ENCODE data around the gene RALGPS2. TPM values are rescaled to one million over a fixed set of nuclear protein-coding genes. Genes with fewer than 3 reads are reported as not detected.

The RALGPS2 gene
- total and polyA plus RNA-seq, 9 of the 15 experiments (the other 6 are each of a cell fraction or from before 2014, with no cell fraction given): 0.28 to 6.5 (median 2.6) TPM

DNA sequence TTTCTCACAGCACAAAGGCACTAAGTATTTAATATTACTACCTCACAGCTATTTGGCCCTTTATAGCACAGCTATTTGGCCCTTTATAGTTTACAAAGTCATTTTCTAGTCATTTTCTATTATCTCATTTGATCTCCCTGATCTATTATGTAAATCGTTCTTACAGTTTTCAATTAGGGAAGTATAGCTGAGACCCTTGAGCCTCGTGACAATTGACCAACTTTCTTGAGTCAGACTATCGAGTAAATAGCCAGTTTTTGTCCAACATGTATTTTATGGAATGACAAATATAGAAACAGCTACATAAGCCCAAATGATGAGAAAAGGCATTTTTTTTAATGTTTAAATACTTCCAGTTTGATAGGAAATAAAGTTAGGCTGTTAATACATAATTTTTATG, 152.9 kb downstream of the RALGPS2 start (continued):
- TF ChIP-seq, protein P1, sequence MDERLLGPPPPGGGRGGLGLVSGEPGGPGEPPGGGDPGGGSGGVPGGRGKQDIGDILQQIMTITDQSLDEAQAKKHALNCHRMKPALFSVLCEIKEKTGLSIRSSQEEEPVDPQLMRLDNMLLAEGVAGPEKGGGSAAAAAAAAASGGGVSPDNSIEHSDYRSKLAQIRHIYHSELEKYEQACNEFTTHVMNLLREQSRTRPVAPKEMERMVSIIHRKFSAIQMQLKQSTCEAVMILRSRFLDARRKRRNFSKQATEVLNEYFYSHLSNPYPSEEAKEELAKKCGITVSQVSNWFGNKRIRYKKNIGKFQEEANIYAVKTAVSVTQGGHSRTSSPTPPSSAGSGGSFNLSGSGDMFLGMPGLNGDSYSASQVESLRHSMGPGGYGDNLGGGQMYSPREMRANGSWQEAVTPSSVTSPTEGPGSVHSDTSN (CRISPR knock-in tag; IDR thresholded peaks at IDR 0.05; ENCODE audit: low read depth): no peak
- TF ChIP-seq, protein P1 (tag; conservative IDR thresholded peaks at IDR 0.05; ENCODE audit: low read depth): no peak
- no peak for TF ChIP-seq RBFOX2 (IDR thresholded peaks at IDR 0.05; ENCODE audit: low read depth, low read length)
- no peak for TF ChIP-seq JUN (IDR thresholded peaks at IDR 0.05; ENCODE audit: borderline replicate concordance, low read depth, low read length)
- no peak for TF ChIP-seq JUN (CRISPR knock-in tag; IDR thresholded peaks at IDR 0.05; ENCODE audit: borderline replicate concordance)

DNA sequence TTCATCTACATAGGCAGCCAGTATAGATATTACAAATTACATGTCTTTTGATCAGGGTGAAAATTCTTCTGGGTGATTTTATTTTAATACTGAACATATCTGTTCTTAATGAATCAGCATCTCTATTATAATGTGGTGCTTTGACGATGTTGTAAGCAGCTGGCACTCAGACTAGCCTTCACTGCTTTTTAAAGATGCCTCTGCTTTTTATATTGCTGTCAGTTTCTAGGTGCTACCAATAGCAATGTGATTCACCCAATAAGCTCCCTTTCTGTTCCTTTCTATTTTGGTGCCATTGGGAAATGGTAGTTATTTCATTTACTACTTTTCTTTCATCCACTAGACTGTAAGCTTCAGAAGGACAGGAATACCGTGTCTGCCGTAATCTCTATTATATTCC, 156.9 kb downstream of the RALGPS2 start:
- Histone ChIP-seq H3K9me1 (ENCODE audit: control insufficient read depth, insufficient read depth, low read length) (no peaks in the 10 kb centered on the region), H3K4me3 (no peak overlapping the region), H3K27me3 (ENCODE audit: control insufficient read depth in 2 of 2, insufficient read depth in 2 of 2, low read length in 2 of 2) (no peaks in the 10 kb centered on the region), H3K4me2 (ENCODE audit: insufficient read depth, low read length) (no peak overlapping the region), H3K36me3 (ENCODE audit: control insufficient read depth, insufficient read depth, low read length) (no peaks in the 10 kb centered on the region), H3K9me3 (replicated peaks; ENCODE audit: control insufficient read depth, insufficient read depth, low read depth, low read length) (no peaks in the 10 kb centered on the region), H3K27ac (ENCODE audit: extremely low read depth, low read depth, low read length) (no peak overlapping the region), H3K79me2 (ENCODE audit: control insufficient read depth, insufficient read depth, low read length) (no peaks in the 10 kb centered on the region), H3K4me1 (replicated peaks in 1 of 2; ENCODE audit: control insufficient read depth in 2 of 2, insufficient read depth in 2 of 2, low read length in 2 of 2) (no peaks in the 10 kb centered on the region), H3K9ac (ENCODE audit: insufficient read depth in 1 of 2, low read depth in 2 of 2, low read length in 2 of 2) (no peak overlapping the region), H2AFZ (ENCODE audit: low read depth, low read length) (no peak overlapping the region), H4K20me1 (replicated peaks; ENCODE audit: control insufficient read depth, insufficient read depth, low read length) (no peaks in the 10 kb centered on the region)
- ChIA-PET CTCF (ENCODE audit: low intra/inter-chr PET ratio) (no interaction called here), POLR2A (interaction anchor here (1.4 kb wide), 1 partner anchor 9 kb away, joined by 4 read pairs; no protein-coding TSS in a partner anchor)
- ATAC-seq (no peak), FAIRE-seq (no peak), DNase-seq (ENCODE audit: extremely low read depth in 1 of 4, low spot score in 3 of 4) (no peak)
- BruUV-seq (replicated peaks): no TSS peak
- in situ Hi-C loops (cut with MboI): no loop called here
- 14% methylated on average over 3 of the region's 3 CpGs for WGBS (ENCODE audit: insufficient coverage, low coverage, missing lambda C conversion rate)
- intact Hi-C loops (cut with micrococcal nuclease): no loop called here
- TF ChIP-seq MCM5 (IDR thresholded peaks at IDR 0.05; ENCODE audit: low read depth): no peak
- TF ChIP-seq MCM3 (IDR thresholded peaks at IDR 0.05): no peak
- no peak for TF ChIP-seq GATAD2A (IDR thresholded peaks at IDR 0.05)
- TF ChIP-seq, protein P2, sequence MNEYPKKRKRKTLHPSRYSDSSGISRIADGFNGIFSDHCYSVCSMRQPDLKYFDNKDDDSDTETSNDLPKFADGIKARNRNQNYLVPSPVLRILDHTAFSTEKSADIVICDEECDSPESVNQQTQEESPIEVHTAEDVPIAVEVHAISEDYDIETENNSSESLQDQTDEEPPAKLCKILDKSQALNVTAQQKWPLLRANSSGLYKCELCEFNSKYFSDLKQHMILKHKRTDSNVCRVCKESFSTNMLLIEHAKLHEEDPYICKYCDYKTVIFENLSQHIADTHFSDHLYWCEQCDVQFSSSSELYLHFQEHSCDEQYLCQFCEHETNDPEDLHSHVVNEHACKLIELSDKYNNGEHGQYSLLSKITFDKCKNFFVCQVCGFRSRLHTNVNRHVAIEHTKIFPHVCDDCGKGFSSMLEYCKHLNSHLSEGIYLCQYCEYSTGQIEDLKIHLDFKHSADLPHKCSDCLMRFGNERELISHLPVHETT (CRISPR knock-in tag; conservative IDR thresholded peaks at IDR 0.05 in 1 of 2, IDR thresholded peaks at IDR 0.05 in 1 of 2): no peak
- no peak for TF ChIP-seq ZSCAN32 (CRISPR knock-in tag; IDR thresholded peaks at IDR 0.05)
- TF ChIP-seq PCBP2 (IDR thresholded peaks at IDR 0.05; ENCODE audit: low read depth, low read length, poor library complexity, severe bottlenecking): no peak
- TF ChIP-seq NR3C1 (CRISPR knock-in tag; IDR thresholded peaks at IDR 0.05): no peak
- no peak for TF ChIP-seq L3MBTL2 (IDR thresholded peaks at IDR 0.05)
- no peak for TF ChIP-seq ATF7 (IDR thresholded peaks at IDR 0.05)
- TF ChIP-seq, protein P3, sequence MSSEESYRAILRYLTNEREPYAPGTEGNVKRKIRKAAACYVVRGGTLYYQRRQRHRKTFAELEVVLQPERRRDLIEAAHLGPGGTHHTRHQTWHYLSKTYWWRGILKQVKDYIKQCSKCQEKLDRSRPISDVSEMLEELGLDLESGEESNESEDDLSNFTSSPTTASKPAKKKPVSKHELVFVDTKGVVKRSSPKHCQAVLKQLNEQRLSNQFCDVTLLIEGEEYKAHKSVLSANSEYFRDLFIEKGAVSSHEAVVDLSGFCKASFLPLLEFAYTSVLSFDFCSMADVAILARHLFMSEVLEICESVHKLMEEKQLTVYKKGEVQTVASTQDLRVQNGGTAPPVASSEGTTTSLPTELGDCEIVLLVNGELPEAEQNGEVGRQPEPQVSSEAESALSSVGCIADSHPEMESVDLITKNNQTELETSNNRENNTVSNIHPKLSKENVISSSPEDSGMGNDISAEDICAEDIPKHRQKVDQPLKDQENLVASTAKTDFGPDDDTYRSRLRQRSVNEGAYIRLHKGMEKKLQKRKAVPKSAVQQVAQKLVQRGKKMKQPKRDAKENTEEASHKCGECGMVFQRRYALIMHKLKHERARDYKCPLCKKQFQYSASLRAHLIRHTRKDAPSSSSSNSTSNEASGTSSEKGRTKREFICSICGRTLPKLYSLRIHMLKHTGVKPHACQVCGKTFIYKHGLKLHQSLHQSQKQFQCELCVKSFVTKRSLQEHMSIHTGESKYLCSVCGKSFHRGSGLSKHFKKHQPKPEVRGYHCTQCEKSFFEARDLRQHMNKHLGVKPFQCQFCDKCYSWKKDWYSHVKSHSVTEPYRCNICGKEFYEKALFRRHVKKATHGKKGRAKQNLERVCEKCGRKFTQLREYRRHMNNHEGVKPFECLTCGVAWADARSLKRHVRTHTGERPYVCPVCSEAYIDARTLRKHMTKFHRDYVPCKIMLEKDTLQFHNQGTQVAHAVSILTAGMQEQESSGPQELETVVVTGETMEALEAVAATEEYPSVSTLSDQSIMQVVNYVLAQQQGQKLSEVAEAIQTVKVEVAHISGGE (CRISPR knock-in tag; IDR thresholded peaks at IDR 0.05): no peak
